Hematopoietic multipotent progenitor cell treated with erythropoietin and hydrocortisone succinate and interleukin-3 and kit ligand, for 15 days (in vitro differentiated cells): ENCODE results near the gene ZNHIT2.
A peak's percentile ranks its signal among the peaks of the same experiment; 100 is the strongest.
"Not testable (repeated sequence)": the region's sequence is repeated elsewhere in the genome, so short reads cannot be mapped to it uniquely, and the experiment has no call there.

Source experiments
- DNase-seq: peaks from one replicate; pipeline ENCODE4 v3.0.0-alpha.2; 2015; ENCODE audit warnings: low spot score

Gene ZNHIT2

GRCh38 chr11:65119670-65119995 is 2.1 kb upstream of the ZNHIT2 start:
- no peak for DNase-seq

GRCh38 chr11:65118891-65119669 is 1.6 kb upstream of the ZNHIT2 start:
- DNase-seq = not testable (repeated sequence)

- DNase-seq = no peak
Observed at GRCh38 chr11:65118097-65118837, 766 bp upstream of the ZNHIT2 start.

- DNase-seq = peak; percentile 28
Observed at GRCh38 chr11:65116370-65117205, 913 bp downstream of the ZNHIT2 start.

- DNase-seq = no peak
Observed at GRCh38 chr11:65115361-65116082, 2.0 kb downstream of the ZNHIT2 start.

GRCh38 chr11:65114538-65115171 is 2.8 kb downstream of the ZNHIT2 start:
- no peak for DNase-seq

- DNase-seq = peak; percentile 63
Observed at GRCh38 chr11:65113839-65114238, 3.7 kb downstream of the ZNHIT2 start.

GRCh38 chr11:65113361-65113756 is 4.1 kb downstream of the ZNHIT2 start:
- peak; percentile 38 for DNase-seq

GRCh38 chr11:65112546-65113360 is 4.7 kb downstream of the ZNHIT2 start:
- DNase-seq = peak; percentile 72

- peak; percentile 96 for DNase-seq
Observed at GRCh38 chr11:65111744-65112545, 5.6 kb downstream of the ZNHIT2 start, which contains the start of gene TM7SF2. Gene TM7SF2, plus strand, starts transcription at chr11:65111872. Its CDS starts 144 bp downstream, at chr11:65112016.

GRCh38 chr11:65111159-65111743 is 6.2 kb downstream of the ZNHIT2 start:
- DNase-seq = no peak

GRCh38 chr11:65110354-65110861 is 7.1 kb downstream of the ZNHIT2 start:
- peak; percentile 90 for DNase-seq

- no peak for DNase-seq
Observed at GRCh38 chr11:65109231-65110198, 8.0 kb downstream of the ZNHIT2 start.

- no peak for DNase-seq
Observed at GRCh38 chr11:65108469-65109123, 8.9 kb downstream of the ZNHIT2 start.

- DNase-seq = no peak
Observed at GRCh38 chr11:65107751-65108468, 9.6 kb downstream of the ZNHIT2 start.

- DNase-seq = no peak
Observed at GRCh38 chr11:65107078-65107477, 10.4 kb downstream of the ZNHIT2 start.

GRCh38 chr11:65104628-65105027 is 12.9 kb downstream of the ZNHIT2 start:
- no peak for DNase-seq
